NCI-H1105 treated with DMSO at 0.1 percent for 48 hours (cell line): Measurements from ENCODE around the gene SPRR2E.
"Not testable (repeated sequence)": the region's sequence is repeated elsewhere in the genome, so short reads cannot be mapped to it uniquely, and the experiment has no call there.

Experiments used
- DNase-seq: peaks from one replicate; lab custom pipeline; 2025; lab: John Stamatoyannopoulos, UW

The SPRR2E gene

GRCh38 chr1:153070243-153070642 is 24.1 kb downstream of the SPRR2E start:
- no peak for DNase-seq

- no peak for DNase-seq
Measured at GRCh38 chr1:153058826-153059784, 35.2 kb downstream of the SPRR2E start.

GRCh38 chr1:153058154-153058553 is 36.2 kb downstream of the SPRR2E start:
- DNase-seq = no peak

DNA sequence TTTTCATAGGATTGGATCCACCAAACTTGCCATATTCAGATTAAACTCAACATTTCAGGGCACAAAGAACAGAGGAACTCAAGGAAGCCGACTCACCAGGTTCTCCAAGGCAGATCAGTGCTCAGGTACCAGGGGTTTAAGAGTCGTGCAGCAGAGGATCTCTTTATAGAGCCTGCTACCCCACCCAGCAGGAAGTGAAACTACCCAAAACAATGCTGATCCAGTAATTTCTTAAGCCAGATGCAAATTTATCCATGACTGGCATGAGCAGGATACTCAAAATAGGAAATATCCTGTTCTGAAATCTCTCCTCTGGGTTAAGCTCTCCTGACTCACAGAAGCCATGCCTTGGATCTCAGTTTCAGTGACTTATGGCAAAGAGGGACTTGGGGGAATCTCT is 37.0 kb downstream of the SPRR2E start, which contains the start of gene SPRR2A:
TSS of gene SPRR2A (minus strand) at position 138 of the 400 bp plus-strand sequence. CDS start 777 bp downstream, outside the sequence.
- no peak for DNase-seq

DNA sequence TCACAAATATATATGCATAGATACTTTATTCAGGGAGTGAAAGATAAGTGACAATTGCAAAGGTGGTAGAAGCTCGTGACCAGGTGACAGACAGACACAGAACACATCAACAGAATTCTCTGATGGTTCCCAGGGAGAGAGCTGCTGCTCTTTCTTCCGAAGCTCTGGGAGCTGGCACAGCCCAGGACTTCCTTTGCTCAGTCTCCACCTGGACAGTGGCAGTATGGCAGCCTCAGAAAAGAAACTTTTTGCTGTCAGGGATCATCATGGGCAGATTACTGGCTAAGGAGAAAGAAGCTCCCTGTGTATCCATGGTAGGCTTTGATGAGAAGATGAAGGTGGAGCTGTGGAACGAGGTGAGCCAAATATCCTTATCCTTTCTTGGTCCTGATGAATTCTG is 38.2 kb downstream of the SPRR2E start:
- not testable (repeated sequence) for DNase-seq

GRCh38 chr1:153049211-153049610 is 45.1 kb downstream of the SPRR2E start:
- no peak for DNase-seq
